ENCODE results near the gene C2CD2. TPM values are rescaled to one million over a fixed set of nuclear protein-coding genes. Genes with fewer than 3 reads are reported as not detected.

The C2CD2 gene
- total and polyA plus RNA-seq, 2 of the 8 experiments (the other 6 are each of a cell fraction or from before 2014, with no cell fraction given) = 10.4 to 13.0 TPM

DNA sequence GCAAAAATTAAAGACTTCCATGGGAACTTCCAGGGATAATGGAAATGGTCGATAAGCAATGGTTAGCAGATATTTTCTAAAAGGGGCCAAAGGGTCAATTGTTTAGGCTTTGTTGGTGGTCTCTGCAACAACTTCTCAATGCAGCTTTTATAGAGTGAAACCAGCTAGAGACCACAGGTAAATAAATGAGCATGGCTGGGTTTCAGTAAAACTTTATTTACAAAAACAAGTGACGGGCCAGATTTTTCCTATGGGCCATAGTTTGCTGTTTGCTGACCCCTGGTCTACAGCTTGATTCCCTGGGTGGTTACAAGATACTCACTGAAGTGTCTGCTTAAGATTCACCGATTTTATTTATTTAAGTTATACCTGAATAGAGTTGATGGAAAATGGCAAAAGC lies 52.0 kb downstream of the C2CD2 start:
- no peaks in the 10 kb centered on the region for H3K79me1 ChIP-seq (ENCODE audit: low read depth, low read length)
- H2BK120ac ChIP-seq (replicated peaks; ENCODE audit: low read depth, low read length) = no peak overlapping the region
- 93% methylated on average over 3 of the region's 3 CpGs; no CpG with 5 or more reads in 1 of the 2 experiments for WGBS, 2 experiments (ENCODE audit: extremely low coverage in 1 of 2, insufficient coverage in 1 of 2, insufficient read length in 1 of 2, insufficient replicate concordance in 2 of 2, low coverage in 1 of 2, low lambda C conversion rate in 2 of 2, missing lambda C conversion rate in 1 of 2)
- no peak overlapping the region for H2BK20ac ChIP-seq (ENCODE audit: low read length)
- no peak overlapping the region for H2AFZ ChIP-seq (ENCODE audit: low read length)
- no peak overlapping the region for H2BK15ac ChIP-seq (ENCODE audit: low read length)
- H3K18ac ChIP-seq (ENCODE audit: extremely low read depth, low read length) = no peak overlapping the region
- H3K4me2 ChIP-seq (ENCODE audit: insufficient read depth in 1 of 2, low read depth in 2 of 2, low read length in 2 of 2) = no peak overlapping the region
- no peak overlapping the region for H3K4ac ChIP-seq (replicated peaks; ENCODE audit: insufficient read length, low read depth, low read length)
- no peak overlapping the region for H2BK12ac ChIP-seq (ENCODE audit: low read depth, low read length)
- no peak overlapping the region for H3K4me3 ChIP-seq (ENCODE audit: extremely low read depth in 1 of 4, insufficient read depth in 2 of 4, low read depth in 3 of 4, low read length in 4 of 4)
- no peaks in the 10 kb centered on the region for H4K20me1 ChIP-seq (replicated peaks in 1 of 2; ENCODE audit: control insufficient read depth in 1 of 2, insufficient read depth in 2 of 2, low read length in 2 of 2)
- no peaks in the 10 kb centered on the region; a peak in 1 of 8 replicates for H3K36me3 ChIP-seq (ENCODE audit: control insufficient read depth in 2 of 4, insufficient read depth in 4 of 4, low read length in 3 of 4)
- ChIA-PET CTCF (ENCODE audit: partially characterized antibody) (interaction anchor here (1.0 to 1.1 kb wide), 2 partner anchors 10 to 206 kb away, joined by 3 read pairs; no protein-coding TSS in a partner anchor), POLR2A (ENCODE audit: partially characterized antibody) (no interaction called here)
- H3K23ac ChIP-seq (ENCODE audit: insufficient read length) = no peak overlapping the region
- H3K23me2 ChIP-seq (ENCODE audit: low read depth, low read length) = no peaks in the 10 kb centered on the region
- no peak overlapping the region for H3K56ac ChIP-seq (replicated peaks; ENCODE audit: insufficient read length, low read depth, low read length)
- peaks cover 0 to 15% (median 14%) of the 10 kb centered on the region in 4 experiments; a peak in 6 of 7 replicates for H3K4me1 ChIP-seq (replicated peaks in 1 of 4; ENCODE audit: control insufficient read depth in 3 of 4, insufficient read depth in 4 of 4, low read length in 3 of 4)
- no peak overlapping the region for H4K91ac ChIP-seq (replicated peaks; ENCODE audit: insufficient read length, low read length)
- H4K5ac ChIP-seq (ENCODE audit: insufficient read length, low read depth, low read length) = no peak overlapping the region
- H3K9ac ChIP-seq (replicated peaks in 1 of 4; ENCODE audit: extremely low read depth in 1 of 4, low read depth in 3 of 4, low read length in 3 of 4) = no peak overlapping the region
- no peak overlapping the region for H2AK5ac ChIP-seq (ENCODE audit: low read depth, low read length)
- DNase-seq (ENCODE audit: low read depth in 1 of 2, low spot score in 2 of 2) = no peak
- no peak overlapping the region for H3K27ac ChIP-seq (ENCODE audit: low read depth, low read length)
- no peaks in the 10 kb centered on the region for H3K27me3 ChIP-seq (replicated peaks in 1 of 4; ENCODE audit: control insufficient read depth in 3 of 4, extremely low read depth in 1 of 4, insufficient read depth in 3 of 4, low read length in 3 of 4)
- no peaks in the 10 kb centered on the region for H3K79me2 ChIP-seq (ENCODE audit: control insufficient read depth in 1 of 2, insufficient read depth in 2 of 2, low read length in 2 of 2)
- no peaks in the 10 kb centered on the region for H3K9me3 ChIP-seq (ENCODE audit: insufficient read depth in 2 of 2, low read depth in 1 of 2, low read length in 1 of 2)
- no peak overlapping the region for H2BK5ac ChIP-seq (ENCODE audit: low read depth, low read length)
- FAIRE-seq = no peak
- H4K8ac ChIP-seq (ENCODE audit: extremely low read depth, insufficient read depth, low read length) = no peak overlapping the region
- no peak overlapping the region for H3K14ac ChIP-seq (ENCODE audit: insufficient read length)
- TF ChIP-seq SAP30 (IDR thresholded peaks at IDR 0.05; ENCODE audit: insufficient read depth, insufficient replicate concordance, low read length) (no peak), CHD1 (IDR thresholded peaks at IDR 0.05; ENCODE audit: low read depth, low read length) (no peak), JUND (IDR thresholded peaks at IDR 0.05; ENCODE audit: low read length) (no peak), HDAC6 (IDR thresholded peaks at IDR 0.05; ENCODE audit: low read depth, low read length) (no peak), RXRA (IDR thresholded peaks at IDR 0.05; ENCODE audit: insufficient read depth, low read depth, low read length) (no peak), RAD21 (IDR thresholded peaks at IDR 0.05 in 1 of 2, conservative IDR thresholded peaks at IDR 0.05 in 1 of 2; ENCODE audit: low read depth in 2 of 2, low read length in 2 of 2) (no peak), SP2 (IDR thresholded peaks at IDR 0.05; ENCODE audit: low read length) (no peak), EZH2 (IDR thresholded peaks at IDR 0.05; ENCODE audit: low read depth, low read length, severe bottlenecking) (no peak), BCL11A (IDR thresholded peaks at IDR 0.05; ENCODE audit: low read depth in 2 of 2, low read length in 2 of 2) (no peak)
- TF ChIP-seq, protein P1, sequence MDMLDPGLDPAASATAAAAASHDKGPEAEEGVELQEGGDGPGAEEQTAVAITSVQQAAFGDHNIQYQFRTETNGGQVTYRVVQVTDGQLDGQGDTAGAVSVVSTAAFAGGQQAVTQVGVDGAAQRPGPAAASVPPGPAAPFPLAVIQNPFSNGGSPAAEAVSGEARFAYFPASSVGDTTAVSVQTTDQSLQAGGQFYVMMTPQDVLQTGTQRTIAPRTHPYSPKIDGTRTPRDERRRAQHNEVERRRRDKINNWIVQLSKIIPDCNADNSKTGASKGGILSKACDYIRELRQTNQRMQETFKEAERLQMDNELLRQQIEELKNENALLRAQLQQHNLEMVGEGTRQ (IDR thresholded peaks at IDR 0.05; ENCODE audit: low read length) = no peak
- TF ChIP-seq, protein P2, sequence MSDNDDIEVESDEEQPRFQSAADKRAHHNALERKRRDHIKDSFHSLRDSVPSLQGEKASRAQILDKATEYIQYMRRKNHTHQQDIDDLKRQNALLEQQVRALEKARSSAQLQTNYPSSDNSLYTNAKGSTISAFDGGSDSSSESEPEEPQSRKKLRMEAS (IDR thresholded peaks at IDR 0.05) = no peak
